LNCAP (cell line): ENCODE measurements around the gene PGLYRP1.

Experiments
- CTCF ChIP-seq: fragments of 450-650 bp; IDR thresholded peaks from 2 replicates; pipeline ENCODE4 v1.5.1; 2017; ENCODE audit warnings: mild to moderate bottlenecking

Gene PGLYRP1

GRCh38 chr19:45969676-45970075 lies 53.2 kb downstream of the PGLYRP1 start:
- no peak for TF ChIP-seq CTCF
